Measurements from ENCODE around the gene CNGA2.

Gene CNGA2

GRCh38 chrX:151750511-151750910 is 16.0 kb downstream of the CNGA2 start:
- no peaks in the 10 kb centered on the region for H3K27me3 ChIP-seq (ENCODE audit: control insufficient read depth, insufficient read depth, low read length)

GRCh38 chrX:151752847-151753246 is 18.3 kb downstream of the CNGA2 start:
- no peaks in the 10 kb centered on the region for H3K9me3 ChIP-seq (ENCODE audit: control insufficient read depth, insufficient read depth, low read length)
- no peak overlapping the region for H3K27ac ChIP-seq (ENCODE audit: low read length)
- WGBS (ENCODE audit: insufficient coverage, insufficient read length): no CpG with 5 or more reads among the region's 5 CpGs
- no peak overlapping the region for H3K4me3 ChIP-seq (ENCODE audit: low read length)
- no peaks in the 10 kb centered on the region for H3K36me3 ChIP-seq (ENCODE audit: control insufficient read depth, insufficient read depth, low read length)
- no peaks in the 10 kb centered on the region for H3K27me3 ChIP-seq (ENCODE audit: control insufficient read depth, insufficient read depth, low read length)
- peaks cover 3% of the 10 kb centered on the region; the same call in 1 of the 2 replicates for H3K4me1 ChIP-seq (ENCODE audit: control insufficient read depth, insufficient read depth, low read length)
- no peak for DNase-seq (ENCODE audit: low read depth, low spot score)

More at GRCh38 chrX:151750511-151750910, 16.0 kb downstream of the CNGA2 start:
- no peak for DNase-seq (ENCODE audit: low read depth, low spot score)
- Histone ChIP-seq H3K9me3 (ENCODE audit: control insufficient read depth, insufficient read depth, low read length) (no peaks in the 10 kb centered on the region), H3K4me1 (ENCODE audit: control insufficient read depth, insufficient read depth, low read length) (peaks cover 3% of the 10 kb centered on the region; the same call in 1 of the 2 replicates), H3K4me3 (ENCODE audit: low read length) (no peak overlapping the region), H3K27ac (ENCODE audit: low read length) (no peak overlapping the region), H3K36me3 (ENCODE audit: control insufficient read depth, insufficient read depth, low read length) (no peaks in the 10 kb centered on the region)
- no CpG with 5 or more reads among the region's 5 CpGs for WGBS (ENCODE audit: insufficient coverage, insufficient read length)

GRCh38 chrX:151753313-151754046 is 18.9 kb downstream of the CNGA2 start:
- H3K27ac ChIP-seq (ENCODE audit: low read length): no peak overlapping the region
- H3K27me3 ChIP-seq (ENCODE audit: control insufficient read depth, insufficient read depth, low read length): no peaks in the 10 kb centered on the region
- no peak for DNase-seq (ENCODE audit: low read depth, low spot score)
- peaks cover 3% of the 10 kb centered on the region; the same call in 1 of the 2 replicates for H3K4me1 ChIP-seq (ENCODE audit: control insufficient read depth, insufficient read depth, low read length)
- H3K9me3 ChIP-seq (ENCODE audit: control insufficient read depth, insufficient read depth, low read length): no peaks in the 10 kb centered on the region
- no peaks in the 10 kb centered on the region for H3K36me3 ChIP-seq (ENCODE audit: control insufficient read depth, insufficient read depth, low read length)
- WGBS (ENCODE audit: insufficient coverage, insufficient read length): no CpG with 5 or more reads among the region's 22 CpGs
- no peak overlapping the region for H3K4me3 ChIP-seq (ENCODE audit: low read length)

GRCh38 chrX:151754047-151754429 is 19.5 kb downstream of the CNGA2 start:
- Histone ChIP-seq H3K4me1 (ENCODE audit: control insufficient read depth, insufficient read depth, low read length) (peaks cover 3% of the 10 kb centered on the region; the same call in 1 of the 2 replicates), H3K27me3 (ENCODE audit: control insufficient read depth, insufficient read depth, low read length) (no peaks in the 10 kb centered on the region), H3K36me3 (ENCODE audit: control insufficient read depth, insufficient read depth, low read length) (no peaks in the 10 kb centered on the region), H3K27ac (ENCODE audit: low read length) (no peak overlapping the region), H3K4me3 (ENCODE audit: low read length) (no peak overlapping the region), H3K9me3 (ENCODE audit: control insufficient read depth, insufficient read depth, low read length) (no peaks in the 10 kb centered on the region)
- WGBS (ENCODE audit: insufficient coverage, insufficient read length): no CpG with 5 or more reads among the region's 6 CpGs
- no peak for DNase-seq (ENCODE audit: low read depth, low spot score)

- H3K9me3 ChIP-seq (ENCODE audit: control insufficient read depth, insufficient read depth, low read length): no peaks in the 10 kb centered on the region
- no peak overlapping the region for H3K4me3 ChIP-seq (ENCODE audit: low read length)
- H3K4me1 ChIP-seq (ENCODE audit: control insufficient read depth, insufficient read depth, low read length): peaks cover 3% of the 10 kb centered on the region; the same call in 1 of the 2 replicates
- H3K27ac ChIP-seq (ENCODE audit: low read length): no peak overlapping the region
- DNase-seq (ENCODE audit: low read depth, low spot score): no peak
- no CpG with 5 or more reads among the region's 11 CpGs for WGBS (ENCODE audit: insufficient coverage, insufficient read length)
- H3K27me3 ChIP-seq (ENCODE audit: control insufficient read depth, insufficient read depth, low read length): no peaks in the 10 kb centered on the region
- H3K36me3 ChIP-seq (ENCODE audit: control insufficient read depth, insufficient read depth, low read length): no peaks in the 10 kb centered on the region
Observed at GRCh38 chrX:151754641-151755215, 20.2 kb downstream of the CNGA2 start.

GRCh38 chrX:151759041-151759708 is 24.6 kb downstream of the CNGA2 start:
- Histone ChIP-seq H3K4me1 (ENCODE audit: control insufficient read depth, insufficient read depth, low read length) (no peaks in the 10 kb centered on the region), H3K27me3 (ENCODE audit: control insufficient read depth, insufficient read depth, low read length) (no peaks in the 10 kb centered on the region)
- no CpG with 5 or more reads among the region's 11 CpGs for WGBS (ENCODE audit: insufficient coverage, insufficient read length)

GRCh38 chrX:151762802-151763201 is 28.3 kb downstream of the CNGA2 start:
- Histone ChIP-seq H3K36me3 (ENCODE audit: control insufficient read depth, insufficient read depth, low read length) (no peaks in the 10 kb centered on the region), H3K9me3 (ENCODE audit: control insufficient read depth, insufficient read depth, low read length) (no peaks in the 10 kb centered on the region), H3K4me1 (ENCODE audit: control insufficient read depth, insufficient read depth, low read length) (no peaks in the 10 kb centered on the region), H3K27me3 (ENCODE audit: control insufficient read depth, insufficient read depth, low read length) (no peaks in the 10 kb centered on the region), H3K27ac (ENCODE audit: low read length) (no peak overlapping the region), H3K4me3 (ENCODE audit: low read length) (no peak overlapping the region)
- no CpG with 5 or more reads among the region's 2 CpGs for WGBS (ENCODE audit: insufficient coverage, insufficient read length)
- no peak for DNase-seq (ENCODE audit: low read depth, low spot score)

More at GRCh38 chrX:151759041-151759708, 24.6 kb downstream of the CNGA2 start:
- H3K36me3 ChIP-seq (ENCODE audit: control insufficient read depth, insufficient read depth, low read length): no peaks in the 10 kb centered on the region
- no peaks in the 10 kb centered on the region for H3K9me3 ChIP-seq (ENCODE audit: control insufficient read depth, insufficient read depth, low read length)
- no peak overlapping the region for H3K4me3 ChIP-seq (ENCODE audit: low read length)
- no peak for DNase-seq (ENCODE audit: low read depth, low spot score)
- H3K27ac ChIP-seq (ENCODE audit: low read length): no peak overlapping the region

- Histone ChIP-seq H3K27me3 (ENCODE audit: control insufficient read depth, insufficient read depth, low read length) (no peaks in the 10 kb centered on the region), H3K27ac (ENCODE audit: low read length) (no peak overlapping the region), H3K36me3 (ENCODE audit: control insufficient read depth, insufficient read depth, low read length) (no peaks in the 10 kb centered on the region), H3K4me3 (ENCODE audit: low read length) (no peak overlapping the region), H3K4me1 (ENCODE audit: control insufficient read depth, insufficient read depth, low read length) (no peaks in the 10 kb centered on the region), H3K9me3 (ENCODE audit: control insufficient read depth, insufficient read depth, low read length) (no peaks in the 10 kb centered on the region)
- WGBS (ENCODE audit: insufficient coverage, insufficient read length): no CpG with 5 or more reads among the region's 8 CpGs
- no peak for DNase-seq (ENCODE audit: low read depth, low spot score)
Observed at GRCh38 chrX:151763711-151764110, 29.2 kb downstream of the CNGA2 start.

- H3K4me3 ChIP-seq (ENCODE audit: low read length): no peak overlapping the region
- H3K9me3 ChIP-seq (ENCODE audit: control insufficient read depth, insufficient read depth, low read length): no peaks in the 10 kb centered on the region
- no peaks in the 10 kb centered on the region for H3K27me3 ChIP-seq (ENCODE audit: control insufficient read depth, insufficient read depth, low read length)
- WGBS (ENCODE audit: insufficient coverage, insufficient read length): no CpG with 5 or more reads among the region's 2 CpGs
- H3K27ac ChIP-seq (ENCODE audit: low read length): no peak overlapping the region
- DNase-seq (ENCODE audit: low read depth, low spot score): no peak
- H3K36me3 ChIP-seq (ENCODE audit: control insufficient read depth, insufficient read depth, low read length): no peaks in the 10 kb centered on the region
- H3K4me1 ChIP-seq (ENCODE audit: control insufficient read depth, insufficient read depth, low read length): no peaks in the 10 kb centered on the region
Observed at GRCh38 chrX:151765026-151765425, 30.5 kb downstream of the CNGA2 start.

- no peak for DNase-seq (ENCODE audit: low read depth, low spot score)
- Histone ChIP-seq H3K4me3 (ENCODE audit: low read length) (no peak overlapping the region), H3K27me3 (ENCODE audit: control insufficient read depth, insufficient read depth, low read length) (no peaks in the 10 kb centered on the region), H3K4me1 (ENCODE audit: control insufficient read depth, insufficient read depth, low read length) (no peaks in the 10 kb centered on the region; the same call in 1 of the 2 replicates), H3K9me3 (ENCODE audit: control insufficient read depth, insufficient read depth, low read length) (no peaks in the 10 kb centered on the region), H3K27ac (ENCODE audit: low read length) (no peak overlapping the region), H3K36me3 (ENCODE audit: control insufficient read depth, insufficient read depth, low read length) (no peaks in the 10 kb centered on the region)
- no CpG with 5 or more reads among the region's 3 CpGs for WGBS (ENCODE audit: insufficient coverage, insufficient read length)
Observed at GRCh38 chrX:151771726-151772125, 37.2 kb downstream of the CNGA2 start.

Data from iPS DF 6.9 (cell line).